MM.1S (cell line): Measurements from ENCODE around the gene NLRP1.

Experiments used
- DNase-seq: peaks from one replicate; pipeline ENCODE4 v3.0.0-alpha.2; 2015
- H2AFZ ChIP-seq: fragments of 300-600 bp; sonication (generic); 2 replicates; pipeline ENCODE4 v1.6.0; 2016; ENCODE audit warnings: antibody characterized with exemption, low read length
- H3F3A ChIP-seq: fragments of 300-600 bp; sonication (generic); 2 replicates; pipeline ENCODE4 v1.6.1; 2016; ENCODE audit warnings: mild to moderate bottlenecking, antibody characterized with exemption, low read length, moderate library complexity, mixed read lengths; ENCODE audit not compliant: insufficient read depth
- H3K27ac ChIP-seq: fragments of 300-600 bp; sonication (generic); 2 replicates; pipeline ENCODE4 v1.5.1; 2016; ENCODE audit warnings: mild to moderate bottlenecking, low read length
- H3K27me3 ChIP-seq: fragments of 300-600 bp; sonication (generic); replicated peaks from 2 replicates; pipeline ENCODE4 v1.6.0; 2016; ENCODE audit warnings: low read length; ENCODE audit not compliant: insufficient read depth
- H3K36me3 ChIP-seq: fragments of 300-600 bp; sonication (generic); replicated peaks from 2 replicates; pipeline ENCODE4 v1.6.1; 2016; ENCODE audit warnings: mild to moderate bottlenecking, low read length, mixed read lengths; ENCODE audit not compliant: insufficient read depth
- H3K4me1 ChIP-seq: fragments of 300-600 bp; sonication (generic); 2 replicates; pipeline ENCODE4 v1.6.1; 2016; ENCODE audit warnings: low read length, mixed read lengths
- H3K4me2 ChIP-seq: fragments of 300-600 bp; sonication (generic); 2 replicates; pipeline ENCODE4 v1.6.0; 2016; ENCODE audit warnings: low read depth, low read length
- H3K4me3 ChIP-seq: fragments of 300-600 bp; sonication (generic); 2 replicates; pipeline ENCODE4 v1.5.1; 2016; ENCODE audit warnings: low read length, mixed read lengths
- H3K79me2 ChIP-seq: fragments of 300-600 bp; sonication (generic); 2 replicates; pipeline ENCODE4 v1.6.1; 2016; ENCODE audit warnings: mixed run types, low read length, mixed read lengths
- H3K9ac ChIP-seq: fragments of 300-600 bp; sonication (generic); 2 replicates; pipeline ENCODE4 v1.6.1; 2016; ENCODE audit warnings: low read length, mixed read lengths
- H3K9me2 ChIP-seq: fragments of 300-600 bp; sonication (generic); replicated peaks from 2 replicates; pipeline ENCODE4 v1.6.1; 2016; ENCODE audit warnings: mild to moderate bottlenecking, low read length, mixed read lengths; ENCODE audit not compliant: insufficient read depth
- H3K9me3 ChIP-seq: fragments of 300-600 bp; sonication (generic); replicated peaks from 2 replicates; pipeline ENCODE4 v1.6.1; 2016; ENCODE audit warnings: mild to moderate bottlenecking, low read length, mixed read lengths; ENCODE audit not compliant: insufficient read depth
- H4K20me1 ChIP-seq: fragments of 300-600 bp; sonication (generic); 2 replicates; pipeline ENCODE4 v1.6.1; 2016; ENCODE audit warnings: mild to moderate bottlenecking, low read length, moderate library complexity, mixed read lengths; ENCODE audit not compliant: insufficient read depth
- EZH2 ChIP-seq: fragments of 300-600 bp; sonication (generic); optimal IDR thresholded peaks from 2 replicates; pipeline ENCODE3; 2017; ENCODE audit warnings: low read depth, mild to moderate bottlenecking, antibody characterized with exemption, low read length, mixed read lengths
- EZH2phosphoT487 ChIP-seq: fragments of 300-600 bp; sonication (generic); IDR thresholded peaks from 2 replicates; pipeline ENCODE4 v1.6.1; 2018; ENCODE audit warnings: antibody characterized with exemption, low read length
- TF ChIP-seq, protein P1 (sequence below): fragments of 300-600 bp; sonication (generic); IDR thresholded peaks from 2 replicates; pipeline ENCODE4 v1.5.1; 2016; ENCODE audit warnings: antibody characterized with exemption, low read length, mixed read lengths

NLRP1 gene

GRCh38 chr17:5485270-5486205, 98.8 kb downstream of the NLRP1 start, which contains the start of gene DERL2:
Gene DERL2 (minus strand): TSS chr17:5486178. CDS start chr17:5486161, 17 bp downstream.
- Histone ChIP-seq H3K9me3 (no peaks in the 10 kb centered on the region), H3K9ac (peak within 1 kb of the TSS; percentile 99), H3K36me3 (peaks cover 31% of the 10 kb centered on the region), H3K27me3 (no peaks in the 10 kb centered on the region), H3F3A (peaks cover 8% of the 10 kb centered on the region; the same call in 1 of the 2 replicates), H3K79me2 (peaks cover 81% of the 10 kb centered on the region), H3K4me3 (peak within 1 kb of the TSS; percentile 88), H3K4me1 (peaks cover 13% of the 10 kb centered on the region; the same call in 1 of the 2 replicates), H2AFZ (peak within 1 kb of the TSS; percentile 90), H3K9me2 (no peaks in the 10 kb centered on the region), H4K20me1 (no peaks in the 10 kb centered on the region), H3K4me2 (peak within 1 kb of the TSS; percentile 86), H3K27ac (peak within 1 kb of the TSS; percentile 99)
- no peak for TF ChIP-seq EZH2
- TF ChIP-seq EZH2phosphoT487: no peak
- TF ChIP-seq, protein P1, sequence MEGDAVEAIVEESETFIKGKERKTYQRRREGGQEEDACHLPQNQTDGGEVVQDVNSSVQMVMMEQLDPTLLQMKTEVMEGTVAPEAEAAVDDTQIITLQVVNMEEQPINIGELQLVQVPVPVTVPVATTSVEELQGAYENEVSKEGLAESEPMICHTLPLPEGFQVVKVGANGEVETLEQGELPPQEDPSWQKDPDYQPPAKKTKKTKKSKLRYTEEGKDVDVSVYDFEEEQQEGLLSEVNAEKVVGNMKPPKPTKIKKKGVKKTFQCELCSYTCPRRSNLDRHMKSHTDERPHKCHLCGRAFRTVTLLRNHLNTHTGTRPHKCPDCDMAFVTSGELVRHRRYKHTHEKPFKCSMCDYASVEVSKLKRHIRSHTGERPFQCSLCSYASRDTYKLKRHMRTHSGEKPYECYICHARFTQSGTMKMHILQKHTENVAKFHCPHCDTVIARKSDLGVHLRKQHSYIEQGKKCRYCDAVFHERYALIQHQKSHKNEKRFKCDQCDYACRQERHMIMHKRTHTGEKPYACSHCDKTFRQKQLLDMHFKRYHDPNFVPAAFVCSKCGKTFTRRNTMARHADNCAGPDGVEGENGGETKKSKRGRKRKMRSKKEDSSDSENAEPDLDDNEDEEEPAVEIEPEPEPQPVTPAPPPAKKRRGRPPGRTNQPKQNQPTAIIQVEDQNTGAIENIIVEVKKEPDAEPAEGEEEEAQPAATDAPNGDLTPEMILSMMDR: no peak
- peak; percentile 11 for DNase-seq

- Histone ChIP-seq H3K79me2 (peaks cover 62% of the 10 kb centered on the region), H3K9ac (no peak overlapping the region), H3K9me3 (no peaks in the 10 kb centered on the region), H3K4me3 (no peak overlapping the region), H3K4me1 (peaks cover 5% of the 10 kb centered on the region; the same call in 1 of the 2 replicates), H3K9me2 (no peaks in the 10 kb centered on the region), H4K20me1 (no peaks in the 10 kb centered on the region), H3K27ac (no peak overlapping the region), H3F3A (peaks cover 1% of the 10 kb centered on the region; the same call in 1 of the 2 replicates), H3K4me2 (no peak overlapping the region), H2AFZ (no peak overlapping the region), H3K36me3 (peaks cover 7% of the 10 kb centered on the region), H3K27me3 (no peaks in the 10 kb centered on the region)
- TF ChIP-seq, protein P1: no peak
- TF ChIP-seq EZH2: no peak
- no peak for TF ChIP-seq EZH2phosphoT487
- DNase-seq: no peak
These were observed 102.9 kb downstream of the NLRP1 start for GRCh38 chr17:5481451-5481850.

DNA sequence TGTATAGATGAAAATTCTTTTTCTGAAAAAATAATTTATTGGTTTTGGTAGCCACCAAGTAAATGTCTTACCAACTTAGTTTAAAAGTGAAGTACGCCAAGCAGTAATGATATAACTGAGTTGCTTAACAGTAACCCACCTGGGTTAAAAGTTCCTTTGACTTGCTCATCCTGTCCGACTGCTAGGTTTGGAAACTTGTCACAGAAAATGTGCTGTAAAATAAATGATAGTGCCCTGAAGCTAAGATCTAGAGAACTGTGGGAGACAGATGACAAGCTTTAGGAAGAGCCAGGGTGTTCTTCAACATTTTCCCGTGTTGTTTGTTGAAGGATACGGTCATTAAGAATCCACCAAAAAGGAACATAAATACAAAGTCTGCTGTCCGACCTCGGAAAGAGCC, 103.3 kb downstream of the NLRP1 start:
- no peaks in the 10 kb centered on the region for H3K27me3 ChIP-seq
- no peaks in the 10 kb centered on the region for H3F3A ChIP-seq
- H3K4me2 ChIP-seq: no peak overlapping the region
- TF ChIP-seq EZH2phosphoT487: no peak
- TF ChIP-seq, protein P1: no peak
- TF ChIP-seq EZH2: no peak
- no peaks in the 10 kb centered on the region for H4K20me1 ChIP-seq
- no peaks in the 10 kb centered on the region for H3K9me2 ChIP-seq
- H3K27ac ChIP-seq: no peak overlapping the region
- H3K36me3 ChIP-seq: peaks cover 7% of the 10 kb centered on the region
- H3K79me2 ChIP-seq: peaks cover 62% of the 10 kb centered on the region
- H3K4me3 ChIP-seq: no peak overlapping the region
- no peak overlapping the region for H2AFZ ChIP-seq
- H3K9me3 ChIP-seq: no peaks in the 10 kb centered on the region
- H3K4me1 ChIP-seq: peaks cover 5% of the 10 kb centered on the region; the same call in 1 of the 2 replicates
- no peak overlapping the region for H3K9ac ChIP-seq
- no peak for DNase-seq
